ENCODE results near the gene CXCL5. TPM values are rescaled to one million over a fixed set of nuclear protein-coding genes. Genes with fewer than 3 reads are reported as not detected.
"Not testable (repeated sequence)": the region's sequence is repeated elsewhere in the genome, so short reads cannot be mapped to it uniquely, and the experiment has no call there.

CXCL5 gene
- polyA plus RNA-seq, 1 of the 3 experiments (the other 2 are of a cell fraction): 0.02 TPM

DNA sequence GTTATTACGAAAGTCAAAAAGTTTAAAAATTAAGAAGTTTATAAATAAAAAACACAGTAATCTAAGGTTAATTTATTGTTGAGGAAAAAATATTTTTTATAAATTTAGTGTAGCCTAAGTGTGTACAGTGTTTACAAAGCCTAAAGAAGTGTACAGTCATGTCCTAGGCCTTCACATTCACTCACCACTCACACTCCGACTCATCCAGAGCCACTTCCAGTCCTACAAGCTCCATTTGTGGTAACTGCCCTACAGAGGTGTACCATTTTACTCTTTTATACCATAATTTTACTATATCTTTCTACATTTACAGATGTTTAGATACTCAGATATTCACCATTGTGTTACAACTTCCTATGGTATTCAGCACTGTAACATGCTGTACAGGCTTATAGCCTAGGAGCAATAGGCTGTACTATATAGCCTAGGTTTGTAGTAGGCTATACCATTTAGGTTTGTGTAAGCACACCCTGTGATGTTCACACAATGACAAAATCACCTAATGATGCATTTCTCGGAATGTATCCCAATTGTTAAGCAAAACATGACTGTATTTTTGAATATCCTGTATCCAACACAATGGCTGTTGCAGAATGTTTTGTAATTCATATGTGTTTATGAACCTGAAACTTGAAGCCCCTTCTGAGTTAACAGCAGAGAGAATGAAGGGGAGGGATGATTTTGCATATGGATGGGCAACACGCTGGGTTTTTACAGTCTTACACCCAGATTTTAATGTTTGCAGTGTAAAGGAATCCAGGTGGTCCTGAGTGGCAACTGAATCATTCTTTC is 13.5 kb downstream of the CXCL5 start:
- ChIA-PET CTCF (interaction anchor here (0.6 kb wide), 1 partner anchor 591 kb away, joined by 4 read pairs; no protein-coding TSS in a partner anchor), POLR2A (no interaction called here)
- TF ChIP-seq GATA2 (CRISPR knock-in tag; IDR thresholded peaks at IDR 0.05): no peak
- no peak for TF ChIP-seq RAD21 (IDR thresholded peaks at IDR 0.05; ENCODE audit: low read length)
- TF ChIP-seq, protein P1, sequence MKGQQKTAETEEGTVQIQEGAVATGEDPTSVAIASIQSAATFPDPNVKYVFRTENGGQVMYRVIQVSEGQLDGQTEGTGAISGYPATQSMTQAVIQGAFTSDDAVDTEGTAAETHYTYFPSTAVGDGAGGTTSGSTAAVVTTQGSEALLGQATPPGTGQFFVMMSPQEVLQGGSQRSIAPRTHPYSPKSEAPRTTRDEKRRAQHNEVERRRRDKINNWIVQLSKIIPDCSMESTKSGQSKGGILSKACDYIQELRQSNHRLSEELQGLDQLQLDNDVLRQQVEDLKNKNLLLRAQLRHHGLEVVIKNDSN (IDR thresholded peaks at IDR 0.05; ENCODE audit: borderline replicate concordance, low read depth): no peak
- H3K4me2 ChIP-seq: no peak overlapping the region
- no peak overlapping the region for H3K4me3 ChIP-seq (ENCODE audit: low read depth in 2 of 2, low read length in 1 of 2)
- no peaks in the 10 kb centered on the region for H3K36me3 ChIP-seq (replicated peaks in 1 of 2; ENCODE audit: control insufficient read depth in 1 of 2, insufficient read depth in 2 of 2, low read length in 1 of 2)
- H3K9me2 ChIP-seq: no peaks in the 10 kb centered on the region
- no peaks in the 10 kb centered on the region for H3F3A ChIP-seq (replicated peaks; ENCODE audit: insufficient read depth)
- no peak for DNase-seq
- peaks cover 7% of the 10 kb centered on the region for H3K27me3 ChIP-seq (ENCODE audit: insufficient read depth)
- no peaks in the 10 kb centered on the region for H4K20me1 ChIP-seq (ENCODE audit: insufficient read depth)
- no peak overlapping the region for H3K9ac ChIP-seq
- no peak overlapping the region for H2AFZ ChIP-seq (ENCODE audit: low read depth)
- no peak overlapping the region for H3K27ac ChIP-seq (ENCODE audit: low read depth in 2 of 2, low read length in 1 of 2)
- 8% methylated on average over 4 of the region's 4 CpGs for WGBS (ENCODE audit: low lambda C conversion rate)
- H3K4me1 ChIP-seq (ENCODE audit: control insufficient read depth in 1 of 2, insufficient read depth in 2 of 2, low read depth in 1 of 2, low read length in 1 of 2): no peaks in the 10 kb centered on the region
- H3K79me2 ChIP-seq (ENCODE audit: insufficient read depth): no peaks in the 10 kb centered on the region
- H3K9me3 ChIP-seq: no peaks in the 10 kb centered on the region

DNA sequence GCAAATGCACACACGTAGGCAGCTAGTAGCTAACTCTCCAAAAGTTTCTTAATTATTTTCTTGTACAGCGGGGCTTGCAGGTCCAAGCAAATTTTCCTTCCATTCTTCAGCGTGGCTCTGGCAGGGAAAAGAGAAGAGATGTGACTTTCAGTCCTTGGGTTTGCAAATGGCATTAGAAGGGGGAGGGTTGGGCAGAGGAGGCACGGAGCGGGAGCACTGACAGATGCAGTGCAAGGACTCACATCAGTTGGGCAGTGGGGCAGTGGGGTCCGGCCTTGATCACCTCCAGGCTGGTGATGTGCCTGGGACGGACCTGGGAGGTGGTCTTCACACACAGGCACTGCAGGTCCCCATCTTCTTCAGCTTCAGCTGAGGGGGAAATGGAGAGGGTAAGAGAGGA is 17.3 kb downstream of the CXCL5 start:
- H4K20me1 ChIP-seq (ENCODE audit: insufficient read depth); H3K27me3 ChIP-seq (ENCODE audit: insufficient read depth); DNase-seq; H3K36me3 ChIP-seq (replicated peaks in 1 of 2; ENCODE audit: control insufficient read depth in 1 of 2, insufficient read depth in 2 of 2, low read length in 1 of 2); H3K9me3 ChIP-seq; POLR2A ChIA-PET; H3K79me2 ChIP-seq (ENCODE audit: insufficient read depth); H2AFZ ChIP-seq (ENCODE audit: low read depth); H3K4me2 ChIP-seq; H3K27ac ChIP-seq (ENCODE audit: low read depth in 2 of 2, low read length in 1 of 2); CTCF ChIA-PET; H3K9ac ChIP-seq; H3K9me2 ChIP-seq; H3K4me1 ChIP-seq (ENCODE audit: control insufficient read depth in 1 of 2, insufficient read depth in 2 of 2, low read depth in 1 of 2, low read length in 1 of 2); H3K4me3 ChIP-seq (ENCODE audit: low read depth in 2 of 2, low read length in 1 of 2); H3F3A ChIP-seq (replicated peaks; ENCODE audit: insufficient read depth): not testable (repeated sequence)
- 15% methylated on average over 7 of the region's 7 CpGs for WGBS (ENCODE audit: low lambda C conversion rate)

DNA sequence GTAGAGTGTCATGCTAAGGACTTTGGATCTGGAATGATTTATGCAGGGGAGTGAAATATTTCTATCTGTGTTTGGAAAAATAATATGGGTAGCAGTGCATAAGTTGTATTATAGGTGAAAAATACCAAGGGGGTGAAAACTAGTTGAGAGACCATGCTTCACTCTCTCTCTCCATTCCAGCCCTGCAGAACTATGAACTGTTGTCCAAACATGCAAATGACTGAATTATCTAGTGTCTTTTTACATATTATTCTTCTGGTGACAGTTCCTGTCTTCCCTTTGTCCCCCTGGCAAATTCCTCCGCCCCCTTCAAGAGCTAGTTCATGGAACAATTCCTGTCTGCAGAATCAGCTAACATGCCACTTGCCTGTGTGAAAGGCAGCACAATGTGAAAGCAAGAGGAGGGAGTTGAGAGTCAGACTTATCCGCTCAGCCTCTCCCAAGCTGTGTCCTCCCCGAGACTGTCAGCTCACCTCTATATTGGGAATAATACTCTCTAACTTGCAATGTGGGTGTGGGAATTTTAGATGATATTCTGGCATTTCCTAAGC is 19.0 kb downstream of the CXCL5 start:
- Histone ChIP-seq H3K36me3 (replicated peaks in 1 of 2; ENCODE audit: control insufficient read depth in 1 of 2, insufficient read depth in 2 of 2, low read length in 1 of 2) (no peaks in the 10 kb centered on the region), H3K4me2 (no peak overlapping the region), H3K4me3 (ENCODE audit: low read depth in 2 of 2, low read length in 1 of 2) (no peak overlapping the region), H3K27me3 (ENCODE audit: insufficient read depth) (peaks cover 7% of the 10 kb centered on the region), H3K27ac (ENCODE audit: low read depth in 2 of 2, low read length in 1 of 2) (no peak overlapping the region), H3K9ac (no peak overlapping the region), H3K9me3 (no peaks in the 10 kb centered on the region), H2AFZ (ENCODE audit: low read depth) (no peak overlapping the region), H3F3A (replicated peaks; ENCODE audit: insufficient read depth) (no peaks in the 10 kb centered on the region), H3K4me1 (ENCODE audit: control insufficient read depth in 1 of 2, insufficient read depth in 2 of 2, low read depth in 1 of 2, low read length in 1 of 2) (no peaks in the 10 kb centered on the region), H4K20me1 (ENCODE audit: insufficient read depth) (no peaks in the 10 kb centered on the region), H3K79me2 (ENCODE audit: insufficient read depth) (no peaks in the 10 kb centered on the region), H3K9me2 (no peaks in the 10 kb centered on the region)
- ChIA-PET POLR2A (no interaction called here), CTCF (interaction anchor here (1.5 kb wide), 1 partner anchor 58 kb away, joined by 3 read pairs; no protein-coding TSS in a partner anchor)
- 7% methylated on average over 3 of the region's 3 CpGs for WGBS (ENCODE audit: low lambda C conversion rate)
- TF ChIP-seq FOSL2 (IDR thresholded peaks at IDR 0.05; ENCODE audit: borderline replicate concordance, low read depth) (no peak), TAF1 (IDR thresholded peaks at IDR 0.05; ENCODE audit: borderline replicate concordance, low read depth, low read length) (no peak)
- DNase-seq: no peak

Data from SK-N-SH (cell line).